ENCODE measurements around the gene F13A1. TPM values are rescaled to one million over a fixed set of nuclear protein-coding genes. Genes with fewer than 3 reads are reported as not detected.

The F13A1 gene
- total RNA-seq, 4 donors from 2014 or later: 9.7 to 32.7 (median 17.2) TPM

DNA sequence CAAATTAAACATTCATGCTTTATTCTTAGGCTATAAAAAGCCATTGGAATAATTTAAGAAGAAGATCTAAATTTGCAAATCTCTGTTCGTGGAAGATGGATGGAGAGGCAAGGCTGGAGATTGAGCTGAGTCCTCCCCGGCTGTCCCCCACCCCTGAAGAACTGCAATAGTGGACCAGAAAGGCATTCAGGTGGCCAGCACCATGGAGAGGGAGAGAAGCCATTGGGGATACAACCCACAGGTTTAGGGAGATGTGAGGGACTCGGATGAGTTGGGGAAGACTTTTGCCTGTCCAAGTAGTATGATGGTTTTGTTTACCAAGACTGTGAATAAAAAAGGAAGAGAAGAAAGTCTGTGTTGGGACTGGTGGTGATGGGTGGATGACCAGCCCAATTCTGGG is 120.8 kb downstream of the F13A1 start:
- H3K36me3 ChIP-seq: no peaks in the 10 kb centered on the region
- DNase-seq (ENCODE audit: low spot score in 2 of 2): no peak
- TF ChIP-seq EP300 (IDR thresholded peaks at IDR 0.05) (no peak), POLR2A (IDR thresholded peaks at IDR 0.05) (no peak), POLR2AphosphoS5 (IDR thresholded peaks at IDR 0.05) (no peak)
- TF ChIP-seq, protein P1, sequence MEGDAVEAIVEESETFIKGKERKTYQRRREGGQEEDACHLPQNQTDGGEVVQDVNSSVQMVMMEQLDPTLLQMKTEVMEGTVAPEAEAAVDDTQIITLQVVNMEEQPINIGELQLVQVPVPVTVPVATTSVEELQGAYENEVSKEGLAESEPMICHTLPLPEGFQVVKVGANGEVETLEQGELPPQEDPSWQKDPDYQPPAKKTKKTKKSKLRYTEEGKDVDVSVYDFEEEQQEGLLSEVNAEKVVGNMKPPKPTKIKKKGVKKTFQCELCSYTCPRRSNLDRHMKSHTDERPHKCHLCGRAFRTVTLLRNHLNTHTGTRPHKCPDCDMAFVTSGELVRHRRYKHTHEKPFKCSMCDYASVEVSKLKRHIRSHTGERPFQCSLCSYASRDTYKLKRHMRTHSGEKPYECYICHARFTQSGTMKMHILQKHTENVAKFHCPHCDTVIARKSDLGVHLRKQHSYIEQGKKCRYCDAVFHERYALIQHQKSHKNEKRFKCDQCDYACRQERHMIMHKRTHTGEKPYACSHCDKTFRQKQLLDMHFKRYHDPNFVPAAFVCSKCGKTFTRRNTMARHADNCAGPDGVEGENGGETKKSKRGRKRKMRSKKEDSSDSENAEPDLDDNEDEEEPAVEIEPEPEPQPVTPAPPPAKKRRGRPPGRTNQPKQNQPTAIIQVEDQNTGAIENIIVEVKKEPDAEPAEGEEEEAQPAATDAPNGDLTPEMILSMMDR (IDR thresholded peaks at IDR 0.05): no peak
- no peaks in the 10 kb centered on the region for H3K4me1 ChIP-seq
- H3K27me3 ChIP-seq: no peaks in the 10 kb centered on the region
- no peak overlapping the region for H3K27ac ChIP-seq
- no peak overlapping the region for H3K4me3 ChIP-seq
- no peaks in the 10 kb centered on the region for H3K9me3 ChIP-seq
- 90% methylated on average over 3 of the region's 3 CpGs for WGBS

DNA sequence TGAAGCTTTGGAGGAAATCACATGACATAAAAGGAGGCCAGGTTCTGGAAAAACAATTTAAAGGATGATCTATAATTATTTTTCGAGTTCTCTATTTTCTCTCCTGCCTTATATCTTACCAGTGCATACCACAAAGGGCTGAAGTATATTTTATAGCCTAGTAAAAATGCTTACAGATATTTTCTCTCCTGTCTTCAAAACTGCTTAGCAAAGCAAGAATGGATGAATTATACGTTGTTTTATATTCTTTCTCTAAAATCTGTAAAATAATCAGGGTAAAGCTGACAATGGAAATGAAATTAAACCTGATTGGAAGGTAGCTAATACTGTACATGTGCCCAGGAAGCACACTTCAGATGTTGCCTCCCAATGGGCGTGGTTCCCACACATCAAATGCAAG is 123.7 kb downstream of the F13A1 start:
- H3K36me3 ChIP-seq: no peaks in the 10 kb centered on the region
- no peak for DNase-seq (ENCODE audit: low spot score in 2 of 2)
- 60% methylated on average over 3 of the region's 3 CpGs for WGBS
- no peak for TF ChIP-seq POLR2AphosphoS5 (IDR thresholded peaks at IDR 0.05)
- TF ChIP-seq, protein P1 (IDR thresholded peaks at IDR 0.05): no peak
- no peak for TF ChIP-seq POLR2A (IDR thresholded peaks at IDR 0.05)
- no peak for TF ChIP-seq EP300 (IDR thresholded peaks at IDR 0.05)
- no peaks in the 10 kb centered on the region for H3K4me1 ChIP-seq
- no peak overlapping the region for H3K27ac ChIP-seq
- H3K27me3 ChIP-seq: peaks cover 3% of the 10 kb centered on the region
- no peak overlapping the region for H3K4me3 ChIP-seq
- no peaks in the 10 kb centered on the region for H3K9me3 ChIP-seq

DNA sequence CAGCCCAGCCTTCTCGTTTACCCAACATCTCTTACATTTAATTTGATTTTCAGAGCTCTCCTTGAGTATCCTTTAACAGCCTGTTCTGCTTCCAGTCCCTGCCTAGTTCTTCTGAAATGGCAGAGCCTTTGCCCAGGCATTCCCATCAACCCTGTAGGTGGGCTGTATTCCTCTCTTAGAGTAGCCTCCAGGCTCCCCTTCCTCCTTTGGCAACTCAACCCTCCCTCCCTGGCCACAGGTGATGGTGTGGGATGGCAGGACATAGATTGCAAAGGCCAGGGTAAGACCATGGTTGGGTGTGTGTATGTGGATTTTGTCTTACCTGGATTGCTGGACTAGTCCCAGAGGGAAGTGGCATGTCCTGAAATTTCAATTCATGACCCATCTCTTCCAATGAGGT is 125.4 kb downstream of the F13A1 start:
- Histone ChIP-seq H3K4me1 (no peaks in the 10 kb centered on the region), H3K9me3 (no peaks in the 10 kb centered on the region), H3K27ac (no peak overlapping the region), H3K36me3 (no peaks in the 10 kb centered on the region), H3K4me3 (no peak overlapping the region), H3K27me3 (peaks cover 3% of the 10 kb centered on the region)
- TF ChIP-seq, protein P1 (IDR thresholded peaks at IDR 0.05): no peak
- 91% methylated on average over 1 of the region's 1 CpG for WGBS
- DNase-seq (ENCODE audit: low spot score in 2 of 2): no peak

DNA sequence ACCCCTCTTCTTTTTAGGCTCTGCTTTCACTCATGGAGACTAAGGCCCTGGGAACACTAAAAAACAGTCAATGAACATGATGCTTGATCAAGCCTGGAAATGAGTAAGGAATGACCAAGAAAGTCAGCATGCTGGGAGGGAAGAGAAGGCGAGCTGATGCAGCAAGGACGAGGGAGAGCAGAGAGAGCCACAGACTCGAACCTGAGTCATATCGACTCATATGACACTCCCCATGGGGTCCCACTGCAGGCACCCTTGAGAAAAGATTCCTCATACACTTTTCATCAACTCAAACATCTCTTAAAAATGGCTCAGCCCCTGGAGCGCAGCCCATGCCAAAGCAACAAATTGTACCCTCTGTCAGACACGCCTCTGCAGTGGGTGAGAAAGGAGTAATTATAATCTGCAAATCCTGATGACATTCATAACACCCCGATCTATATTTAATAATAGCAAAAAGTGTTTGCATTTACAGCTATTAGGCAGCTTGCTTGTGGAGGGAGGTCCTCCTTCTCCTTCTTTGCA is 127.2 kb downstream of the F13A1 start:
- WGBS: 83% methylated on average over 7 of the region's 7 CpGs
- H3K9me3 ChIP-seq: no peaks in the 10 kb centered on the region
- no peak for TF ChIP-seq EP300 (IDR thresholded peaks at IDR 0.05)
- no peak for TF ChIP-seq POLR2A (IDR thresholded peaks at IDR 0.05)
- no peak for TF ChIP-seq POLR2AphosphoS5 (IDR thresholded peaks at IDR 0.05)
- TF ChIP-seq, protein P1 (IDR thresholded peaks at IDR 0.05): no peak
- H3K27ac ChIP-seq: no peak overlapping the region
- no peaks in the 10 kb centered on the region for H3K4me1 ChIP-seq
- H3K36me3 ChIP-seq: no peaks in the 10 kb centered on the region
- no peak overlapping the region for H3K4me3 ChIP-seq
- DNase-seq (ENCODE audit: low spot score in 2 of 2): no peak
- H3K27me3 ChIP-seq: peaks cover 3% of the 10 kb centered on the region

DNA sequence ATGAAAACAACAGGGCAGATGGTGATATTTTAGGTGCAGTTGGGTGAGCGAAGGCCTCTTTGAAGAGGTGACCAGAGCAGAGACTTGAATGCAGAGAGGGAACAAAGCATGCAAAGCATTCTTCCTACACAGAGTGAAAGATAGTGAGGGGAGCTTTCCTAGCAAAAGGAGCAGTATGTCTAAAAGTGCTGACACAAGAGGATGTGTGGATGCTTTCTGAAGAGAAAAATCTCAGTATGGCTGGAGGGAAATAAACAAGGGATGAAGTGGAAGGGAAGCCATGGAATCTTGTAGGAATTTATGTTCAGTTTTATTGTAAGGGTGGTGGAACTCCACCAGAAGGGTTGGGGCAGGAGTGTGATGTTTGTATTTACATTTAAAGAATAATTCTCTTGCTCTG is 128.6 kb downstream of the F13A1 start:
- WGBS: 96% methylated on average over 1 of the region's 1 CpG
- Histone ChIP-seq H3K4me1 (no peaks in the 10 kb centered on the region), H3K27ac (no peak overlapping the region), H3K4me3 (no peak overlapping the region), H3K9me3 (no peaks in the 10 kb centered on the region), H3K27me3 (peaks cover 3% of the 10 kb centered on the region), H3K36me3 (no peaks in the 10 kb centered on the region)
- TF ChIP-seq EP300 (IDR thresholded peaks at IDR 0.05): no peak
- TF ChIP-seq POLR2A (IDR thresholded peaks at IDR 0.05): no peak
- TF ChIP-seq, protein P1 (IDR thresholded peaks at IDR 0.05): no peak
- TF ChIP-seq POLR2AphosphoS5 (IDR thresholded peaks at IDR 0.05): no peak
- no peak for DNase-seq (ENCODE audit: low spot score in 2 of 2)

Measured in suprapubic skin (tissue), 4 donors.